B cell (primary cell): ENCODE measurements around the gene IL1RL1. TPM values are rescaled to one million over a fixed set of nuclear protein-coding genes. Genes with fewer than 3 reads are reported as not detected.

Experiments
- ATAC-seq: fragments of 200-7000 bp; cut with Tn5 transposase; one replicate; pipeline ENCODE4 v1.10.0; 2021; ENCODE audit warnings: low read depth, mild to moderate bottlenecking, moderate number of reproducible peaks, moderate library complexity
- CTCF ChIA-PET: fragments of 350-600 bp; sonication (Branson Sonifier 250); formaldehyde crosslinking; loops from one replicate; lab custom pipeline; 2021; ENCODE audit warnings: antibody characterized with exemption, inconsistent platforms; lab: Charles Lee
- POLR2A ChIA-PET: fragments of 350-600 bp; sonication (Branson Sonifier 250); formaldehyde crosslinking; loops from one replicate; lab custom pipeline; 2021; ENCODE audit warnings: antibody characterized with exemption; lab: Charles Lee
- DNase-seq: peaks from one replicate; pipeline ENCODE4 v3.0.0; 2013
- H2AFZ ChIP-seq: 2 replicates; pipeline ENCODE4 v1.6.1; 2012; ENCODE audit warnings: mild to moderate bottlenecking, low read depth, low read length; ENCODE audit not compliant: insufficient read depth, poor library complexity, severe bottlenecking
- H3K27ac ChIP-seq, 2 donors: 1 replicate in 1 of 2; 2 replicates in 1 of 2; pipeline ENCODE4 v1.5.1; 2012 to 2013; ENCODE audit warnings: low read length in 2 of 2, mild to moderate bottlenecking in 2 of 2, moderate library complexity in 1 of 2
- H3K27me3 ChIP-seq, 4 experiments: fragments of 200-600 bp in 1 of 4; sonication (generic) in 1 of 4; replicated peaks in 1 of 4; 1 replicate in 2 of 4; 2 replicates in 2 of 4; pipeline versions ENCODE4 v1.6.1 to v1.7.0; 2013 to 2016; ENCODE audit warnings: low read length in 3 of 4, mild to moderate bottlenecking in 2 of 4, mixed read lengths in 1 of 4, moderate library complexity in 1 of 4; ENCODE audit not compliant: insufficient read depth in 4 of 4, control insufficient read depth in 3 of 4; ENCODE audit errors: control extremely low read depth in 1 of 4
- H3K36me3 ChIP-seq, 2 experiments: replicated peaks in 1 of 2; 1 replicate in 1 of 2; 2 replicates in 1 of 2; pipeline versions ENCODE4 v1.6.1 to v1.7.1; 2013; ENCODE audit warnings: low read length in 1 of 2; ENCODE audit not compliant: insufficient read depth in 2 of 2, control insufficient read depth in 1 of 2; ENCODE audit errors: control extremely low read depth in 1 of 2, extremely low read depth in 1 of 2
- H3K4me1 ChIP-seq, 2 donors: fragments of 200-600 bp in 1 of 2; sonication (generic) in 1 of 2; 1 replicate in 1 of 2; 2 replicates in 1 of 2; pipeline versions ENCODE4 v1.5.1 to v1.6.1; 2013 to 2017; ENCODE audit warnings: low read length in 2 of 2; ENCODE audit not compliant: control insufficient read depth in 2 of 2, insufficient read depth in 2 of 2
- H3K4me2 ChIP-seq: replicated peaks from 2 replicates; pipeline ENCODE3; 2012; ENCODE audit warnings: mild to moderate bottlenecking, low read depth, low read length; ENCODE audit not compliant: poor library complexity, severe bottlenecking
- H3K4me3 ChIP-seq, 5 experiments: fragments of 200-600 bp in 1 of 5; sonication (generic) in 1 of 5; 1 replicate in 3 of 5; 2 replicates in 2 of 5; pipeline versions ENCODE4 v1.5.1 to v1.7.0; 2011 to 2016; ENCODE audit warnings: low read length in 4 of 5, mild to moderate bottlenecking in 4 of 5, low read depth in 2 of 5, control low read depth in 1 of 5, moderate library complexity in 1 of 5; ENCODE audit not compliant: insufficient read depth in 1 of 5; ENCODE audit errors: control extremely low read depth in 1 of 5, extremely low read depth in 1 of 5
- H3K79me2 ChIP-seq: fragments of 200-600 bp; sonication (generic); one replicate; pipeline ENCODE4 v1.6.0; 2016; ENCODE audit warnings: low read length; ENCODE audit not compliant: control insufficient read depth, insufficient read depth
- H3K9ac ChIP-seq: fragments of 200-600 bp; sonication (generic); 2 replicates; pipeline ENCODE4 v1.6.1; 2017; ENCODE audit warnings: mild to moderate bottlenecking, low read length, moderate library complexity
- H3K9me3 ChIP-seq, 3 donors: one replicate each; pipeline versions ENCODE4 v1.6.1 to v1.7.1; 2013; ENCODE audit warnings: low read length in 2 of 3; ENCODE audit not compliant: control insufficient read depth in 2 of 3, insufficient read depth in 1 of 3; ENCODE audit errors: control extremely low read depth in 1 of 3
- H4K20me1 ChIP-seq: 2 replicates; pipeline ENCODE4 v1.6.0; 2012; ENCODE audit warnings: mild to moderate bottlenecking, low read length; ENCODE audit not compliant: insufficient read depth, control insufficient read depth, poor library complexity, severe bottlenecking
- H3K27ac Mint-ChIP-seq: one replicate; pipeline ENCODE4 v1.8.0; 2021; ENCODE audit warnings: mixed read lengths
- H3K27me3 Mint-ChIP-seq: one replicate; pipeline ENCODE4 v1.8.0; 2021; ENCODE audit warnings: mixed read lengths
- H3K4me1 Mint-ChIP-seq: one replicate; pipeline ENCODE4 v1.8.0; 2021; ENCODE audit warnings: mixed read lengths
- H3K4me3 Mint-ChIP-seq: one replicate; pipeline ENCODE4 v1.8.0; 2021; ENCODE audit warnings: mixed read lengths
- H3K9me3 Mint-ChIP-seq: one replicate; pipeline ENCODE4 v1.8.0; 2022; ENCODE audit warnings: mixed read lengths; ENCODE audit not compliant: insufficient read depth
- EZH2 ChIP-seq: IDR thresholded peaks from 2 replicates; pipeline ENCODE4 v1.6.1; 2012; ENCODE audit warnings: borderline replicate concordance, low read depth, mild to moderate bottlenecking, moderate library complexity, low read length; ENCODE audit not compliant: insufficient read depth, poor library complexity, severe bottlenecking
- WGBS: methylation state at CpG from one replicate; pipeline ENCODE4 v1.1.5; 2013; ENCODE audit warnings: missing lambda C conversion rate; ENCODE audit not compliant: insufficient coverage; 5-methylcytosine and 5-hydroxymethylcytosine counted together
- intact Hi-C: fragments of 100-400 bp; cut with micrococcal nuclease; formaldehyde crosslinking; loops from one replicate; pipeline ENCODE4 v1.10.0; 2022
- polyA plus RNA-seq: library from polyadenylated mRNA; depleted of rRNA; stranded (reverse); fragments of >200 nt; gene quantifications from 2 replicates; pipeline ENCODE4 v1.2.3, GENCODE V29; 2012
- total RNA-seq, 2 donors: library from RNA; stranded (reverse); fragments of 120-200 nt in 1 of 2; gene quantifications; 1 replicate in 1 of 2; 2 replicates in 1 of 2; pipeline versions ENCODE4 v1.2.3 to v1.2.4, GENCODE V29; 2013 to 2022
- TF ChIP-seq, protein P1 (sequence below): fragments of 200-600 bp; IDR thresholded peaks from one replicate; pipeline ENCODE4 v1.8.0; 2022; ENCODE audit warnings: antibody characterized with exemption, mild to moderate bottlenecking

The IL1RL1 gene
- total and polyA plus RNA-seq, 2 donors (not counting 1 experiment from before 2014, with no cell fraction given): not detected

DNA sequence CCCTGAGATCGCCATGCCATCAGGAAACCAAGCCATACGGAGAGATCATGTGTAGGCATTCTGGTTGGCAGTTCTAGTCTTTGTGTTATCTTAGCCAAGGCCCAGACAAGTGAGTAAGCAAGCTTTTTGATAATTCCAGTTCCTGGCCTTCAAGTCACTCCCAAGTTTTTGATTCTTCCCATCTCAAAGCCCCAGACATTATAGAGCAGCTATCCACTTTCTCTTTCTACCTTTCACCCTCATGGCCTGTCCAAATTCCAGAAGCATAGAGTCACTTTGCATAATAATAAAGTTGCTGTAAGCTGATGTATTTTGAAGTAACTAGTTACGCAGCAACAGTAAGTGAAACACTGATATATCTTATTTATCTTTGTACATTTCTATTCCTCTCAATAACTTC, 26.8 kb upstream of the IL1RL1 start:
- intact Hi-C loops: no loop called here
- Mint-ChIP-seq H3K4me3 (no peak overlapping the region), H3K9me3 (no peaks in the 10 kb centered on the region), H3K4me1 (no peaks in the 10 kb centered on the region), H3K27me3 (no peaks in the 10 kb centered on the region), H3K27ac (no peak overlapping the region)
- DNase-seq (no peak), ATAC-seq (no peak)
- H4K20me1 ChIP-seq: no peaks in the 10 kb centered on the region
- no peaks in the 10 kb centered on the region for H3K79me2 ChIP-seq
- no peak overlapping the region for H3K27ac ChIP-seq
- H3K36me3 ChIP-seq: no peaks in the 10 kb centered on the region
- no peak overlapping the region for H2AFZ ChIP-seq
- H3K4me1 ChIP-seq: no peaks in the 10 kb centered on the region
- WGBS: 80% methylated on average over 1 of the region's 3 CpGs
- ChIA-PET CTCF (no interaction called here), POLR2A (no interaction called here)
- no peaks in the 10 kb centered on the region for H3K27me3 ChIP-seq
- no peak for TF ChIP-seq EZH2
- TF ChIP-seq, protein P1, sequence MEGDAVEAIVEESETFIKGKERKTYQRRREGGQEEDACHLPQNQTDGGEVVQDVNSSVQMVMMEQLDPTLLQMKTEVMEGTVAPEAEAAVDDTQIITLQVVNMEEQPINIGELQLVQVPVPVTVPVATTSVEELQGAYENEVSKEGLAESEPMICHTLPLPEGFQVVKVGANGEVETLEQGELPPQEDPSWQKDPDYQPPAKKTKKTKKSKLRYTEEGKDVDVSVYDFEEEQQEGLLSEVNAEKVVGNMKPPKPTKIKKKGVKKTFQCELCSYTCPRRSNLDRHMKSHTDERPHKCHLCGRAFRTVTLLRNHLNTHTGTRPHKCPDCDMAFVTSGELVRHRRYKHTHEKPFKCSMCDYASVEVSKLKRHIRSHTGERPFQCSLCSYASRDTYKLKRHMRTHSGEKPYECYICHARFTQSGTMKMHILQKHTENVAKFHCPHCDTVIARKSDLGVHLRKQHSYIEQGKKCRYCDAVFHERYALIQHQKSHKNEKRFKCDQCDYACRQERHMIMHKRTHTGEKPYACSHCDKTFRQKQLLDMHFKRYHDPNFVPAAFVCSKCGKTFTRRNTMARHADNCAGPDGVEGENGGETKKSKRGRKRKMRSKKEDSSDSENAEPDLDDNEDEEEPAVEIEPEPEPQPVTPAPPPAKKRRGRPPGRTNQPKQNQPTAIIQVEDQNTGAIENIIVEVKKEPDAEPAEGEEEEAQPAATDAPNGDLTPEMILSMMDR: no peak
- no peak overlapping the region for H3K4me2 ChIP-seq
- no peak overlapping the region for H3K9ac ChIP-seq
- H3K9me3 ChIP-seq: no peaks in the 10 kb centered on the region
- no peak overlapping the region for H3K4me3 ChIP-seq

DNA sequence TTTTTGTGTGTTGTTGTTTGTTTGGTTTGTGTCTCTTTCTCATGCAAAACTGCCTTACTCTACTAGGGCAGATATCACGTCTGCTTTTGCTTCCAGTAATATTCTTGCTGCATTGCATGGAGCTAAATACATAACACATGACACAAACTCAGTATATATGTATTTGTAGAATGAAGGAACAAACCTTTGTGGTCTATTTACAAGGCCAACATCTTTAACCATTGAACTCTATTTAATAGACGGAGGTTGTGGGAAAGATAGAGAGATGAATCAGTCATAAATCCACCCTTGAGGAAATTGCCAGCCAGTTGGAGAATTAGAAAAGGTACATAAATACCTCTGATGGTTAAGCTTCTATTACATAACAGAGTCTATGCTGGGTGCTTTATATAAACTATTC, 26.0 kb upstream of the IL1RL1 start:
- H3K9me3 Mint-ChIP-seq: no peaks in the 10 kb centered on the region
- no peak for TF ChIP-seq EZH2
- TF ChIP-seq, protein P1: no peak
- Histone ChIP-seq H3K36me3 (no peaks in the 10 kb centered on the region), H3K27ac (no peak overlapping the region), H3K4me2 (no peak overlapping the region), H3K79me2 (no peaks in the 10 kb centered on the region), H4K20me1 (no peaks in the 10 kb centered on the region), H3K27me3 (peaks cover 0 to 2% (median 0%) of the 10 kb centered on the region in 4 experiments), H3K9me3 (no peaks in the 10 kb centered on the region), H3K4me1 (no peaks in the 10 kb centered on the region), H2AFZ (no peak overlapping the region), H3K9ac (no peak overlapping the region), H3K4me3 (no peak overlapping the region)
- POLR2A ChIA-PET: no interaction called here
- intact Hi-C loops: no loop called here
- DNase-seq: no peak
- ATAC-seq: no peak
- H3K27ac Mint-ChIP-seq: no peak overlapping the region
- H3K4me3 Mint-ChIP-seq: no peak overlapping the region
- no peaks in the 10 kb centered on the region for H3K4me1 Mint-ChIP-seq
- H3K27me3 Mint-ChIP-seq: no peaks in the 10 kb centered on the region
- CTCF ChIA-PET: no interaction called here
- WGBS: no CpG with 5 or more reads among the region's 2 CpGs
